ENCODE data around the gene KRT76. TPM values are rescaled to one million over a fixed set of nuclear protein-coding genes. Genes with fewer than 3 reads are reported as not detected.
"Not testable (repeated sequence)": the region's sequence is repeated elsewhere in the genome, so short reads cannot be mapped to it uniquely, and the experiment has no call there.

The KRT76 gene
- total RNA-seq, 1 experiment from 2014 or later: not detected

GRCh38 chr12:52798671-52799504 lies 21.7 kb upstream of the KRT76 start:
- peak; percentile 35 for DNase-seq (ENCODE audit: low read depth)

- peak; percentile 37 for DNase-seq (ENCODE audit: low read depth)
Measured at GRCh38 chr12:52798003-52798670, 21.0 kb upstream of the KRT76 start.

DNA sequence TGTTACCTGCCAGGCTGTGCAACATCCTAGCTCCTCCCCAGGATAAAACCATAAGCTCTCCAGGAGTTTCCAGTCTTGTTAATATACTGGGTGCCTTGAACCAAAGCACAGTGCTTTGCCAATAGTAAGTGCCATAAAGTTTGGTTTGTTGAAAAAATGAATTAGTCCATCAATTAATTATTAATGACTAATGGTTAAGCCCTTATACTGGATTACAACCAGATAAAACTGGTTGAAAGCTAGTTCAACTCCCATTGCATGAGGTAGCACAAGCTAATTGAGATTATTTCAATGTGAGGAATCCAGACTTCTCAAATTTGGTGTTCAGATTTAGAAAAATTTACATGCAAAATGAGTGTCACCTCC lies 20.4 kb upstream of the KRT76 start:
- no peak for DNase-seq (ENCODE audit: low read depth)

DNA sequence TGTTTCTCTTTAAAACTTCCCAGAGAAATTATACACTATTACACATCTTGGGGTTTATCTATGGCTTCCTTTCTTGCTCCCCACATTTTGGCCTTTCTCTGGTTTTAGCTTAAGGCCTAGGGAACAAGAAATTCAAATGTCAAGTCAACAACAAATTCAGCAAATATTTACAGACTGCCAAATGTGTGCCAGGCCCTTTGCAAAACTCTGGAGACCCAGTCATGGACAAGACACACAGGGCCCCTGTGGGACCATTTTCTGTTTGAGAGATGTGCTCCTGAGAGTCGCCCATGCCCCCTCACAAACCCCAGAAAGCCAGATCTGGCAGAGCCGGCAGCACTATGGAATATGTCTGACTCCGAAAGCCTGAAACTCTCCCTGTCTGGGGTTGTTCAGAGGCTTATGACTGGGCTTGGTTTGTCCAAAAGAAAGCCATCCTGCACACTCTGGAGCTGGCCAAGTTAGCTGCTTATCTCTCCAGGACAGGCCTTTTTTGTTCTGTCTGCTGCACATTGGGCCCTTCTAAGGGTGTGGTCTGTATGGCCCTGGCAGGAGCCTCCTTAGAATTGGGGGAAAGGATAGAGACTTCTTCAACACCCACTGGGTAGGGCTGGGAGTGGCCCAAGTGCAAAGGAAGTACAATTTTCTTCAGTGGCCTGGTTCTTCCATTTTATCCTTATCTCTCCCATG lies 19.8 kb upstream of the KRT76 start:
- DNase-seq (ENCODE audit: low read depth): no peak

DNA sequence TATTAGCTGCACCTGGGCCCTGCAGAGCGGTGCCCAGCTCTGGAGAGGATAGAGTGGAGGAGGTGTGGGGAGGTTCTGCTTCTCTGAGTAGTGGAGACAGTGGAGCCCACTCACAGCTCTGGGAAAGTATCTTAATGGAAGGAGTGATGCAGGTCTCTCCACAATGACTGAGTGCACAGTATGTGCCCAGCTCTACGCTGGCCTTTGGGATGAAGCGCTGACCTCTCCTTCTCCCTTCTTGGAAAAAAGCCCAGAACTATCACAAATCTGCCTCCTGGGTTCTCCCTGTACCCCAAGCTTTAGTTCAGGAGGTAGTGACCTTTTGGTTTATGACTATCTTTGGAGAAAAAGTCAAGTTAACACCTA lies 19.3 kb upstream of the KRT76 start:
- no peak for DNase-seq (ENCODE audit: low read depth)

DNA sequence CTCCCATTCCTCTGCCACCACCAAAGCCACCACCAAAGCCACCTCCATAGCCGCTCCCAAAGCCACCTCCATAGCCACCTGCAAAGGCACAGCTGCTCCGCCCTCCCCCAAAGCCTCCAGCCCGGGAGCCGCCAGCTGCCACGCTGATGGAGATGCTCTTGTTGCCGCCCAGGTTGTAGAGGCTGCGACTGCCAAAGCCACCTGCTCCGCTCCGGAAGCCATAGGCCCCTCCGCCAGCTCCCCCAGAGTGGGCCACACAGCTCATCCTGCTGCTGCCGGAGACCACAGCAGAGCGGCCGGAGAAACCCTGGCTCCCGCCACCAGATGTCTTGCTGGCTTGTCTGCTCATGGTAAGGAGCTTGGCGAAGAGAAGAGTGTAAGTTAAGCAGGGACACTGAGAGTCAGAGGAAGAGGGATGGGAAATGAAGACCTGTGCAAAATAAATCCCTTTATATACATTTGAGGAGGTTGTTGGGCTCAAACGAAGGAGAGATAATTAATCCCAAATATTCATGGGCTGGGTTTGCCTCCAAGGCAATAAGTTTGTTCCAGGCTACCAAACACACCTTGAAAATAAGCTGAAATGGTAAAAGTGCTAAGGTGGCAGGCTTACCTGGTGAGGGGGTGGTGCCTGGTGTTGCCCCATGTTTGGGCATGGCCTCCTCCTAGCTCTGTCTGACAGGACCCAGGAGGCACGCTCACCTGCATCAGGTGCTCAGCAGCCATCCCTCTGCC lies 18.7 kb upstream of the KRT76 start, which contains the start of gene KRT3:
Gene KRT3 (minus strand): TSS at position 424 of the 735 bp plus-strand sequence. CDS start 75 bp downstream, at position 349.
- no peak for DNase-seq (ENCODE audit: low read depth)

DNA sequence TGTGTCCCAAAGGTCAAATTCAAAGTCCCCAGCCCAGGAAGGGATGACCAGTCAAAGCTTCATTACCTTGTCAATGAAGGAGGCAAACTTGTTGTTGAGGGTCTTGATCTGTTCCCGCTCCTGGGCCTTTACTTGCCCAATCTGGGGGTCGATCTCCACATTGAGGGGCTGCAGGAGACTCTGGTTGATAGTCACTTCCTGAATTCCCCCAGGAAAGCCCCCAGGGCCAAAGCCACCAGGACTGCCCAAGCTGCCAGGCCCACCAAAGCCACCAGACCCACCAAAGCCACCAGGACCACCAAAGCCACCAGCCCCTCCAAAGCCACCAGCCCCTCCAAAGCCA lies 18.2 kb upstream of the KRT76 start:
- DNase-seq (ENCODE audit: low read depth): not testable (repeated sequence)

DNA sequence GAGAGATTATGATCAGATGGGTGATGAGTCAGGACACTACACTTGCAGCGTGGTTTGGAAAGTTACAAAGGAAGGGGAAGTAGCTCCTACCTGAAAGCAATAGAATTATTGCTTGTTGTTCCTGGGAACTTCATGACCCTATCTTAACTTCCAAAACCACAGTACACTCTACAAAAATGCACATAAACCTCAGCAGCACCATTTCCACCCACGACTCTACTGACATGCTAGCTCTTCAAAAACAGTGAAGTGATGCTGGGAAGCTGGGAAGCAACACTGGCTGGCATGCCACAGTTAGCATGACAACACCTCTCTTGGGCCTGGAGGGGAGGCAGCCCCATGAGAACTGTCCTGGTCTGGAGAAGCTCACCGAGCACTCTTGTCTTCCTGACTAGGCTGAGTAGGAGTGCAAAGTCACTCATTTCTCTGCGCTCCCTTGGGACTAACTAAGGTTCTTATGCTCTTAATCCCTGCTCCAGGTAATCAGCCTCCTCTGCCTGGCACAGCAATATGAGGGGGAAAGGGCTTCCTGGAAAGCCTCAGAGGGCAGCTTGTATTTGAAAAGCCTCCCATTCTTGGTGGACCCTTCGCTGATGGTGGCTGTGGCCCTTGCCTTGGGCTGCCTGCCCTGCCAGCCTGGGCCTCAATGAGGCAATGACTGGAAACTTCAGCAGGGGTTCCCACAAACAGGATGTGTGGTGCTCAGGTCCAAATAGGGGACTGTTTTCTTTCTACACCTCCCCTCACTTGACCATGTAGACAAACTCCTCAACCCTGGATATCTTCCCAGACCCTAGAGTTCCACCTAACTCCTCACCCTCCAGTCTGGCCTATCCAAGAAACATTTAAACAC lies 17.6 kb upstream of the KRT76 start:
- DNase-seq (ENCODE audit: low read depth): peak; percentile 17

- DNase-seq (ENCODE audit: low read depth): no peak
Measured at GRCh38 chr12:52792185-52793029, 15.3 kb upstream of the KRT76 start.

GRCh38 chr12:52791271-52792184 lies 14.4 kb upstream of the KRT76 start:
- no peak for DNase-seq (ENCODE audit: low read depth)

GRCh38 chr12:52790427-52791270 lies 13.5 kb upstream of the KRT76 start:
- DNase-seq (ENCODE audit: low read depth): no peak

- DNase-seq (ENCODE audit: low read depth): no peak
Measured at GRCh38 chr12:52789637-52790426, 12.7 kb upstream of the KRT76 start.

DNA sequence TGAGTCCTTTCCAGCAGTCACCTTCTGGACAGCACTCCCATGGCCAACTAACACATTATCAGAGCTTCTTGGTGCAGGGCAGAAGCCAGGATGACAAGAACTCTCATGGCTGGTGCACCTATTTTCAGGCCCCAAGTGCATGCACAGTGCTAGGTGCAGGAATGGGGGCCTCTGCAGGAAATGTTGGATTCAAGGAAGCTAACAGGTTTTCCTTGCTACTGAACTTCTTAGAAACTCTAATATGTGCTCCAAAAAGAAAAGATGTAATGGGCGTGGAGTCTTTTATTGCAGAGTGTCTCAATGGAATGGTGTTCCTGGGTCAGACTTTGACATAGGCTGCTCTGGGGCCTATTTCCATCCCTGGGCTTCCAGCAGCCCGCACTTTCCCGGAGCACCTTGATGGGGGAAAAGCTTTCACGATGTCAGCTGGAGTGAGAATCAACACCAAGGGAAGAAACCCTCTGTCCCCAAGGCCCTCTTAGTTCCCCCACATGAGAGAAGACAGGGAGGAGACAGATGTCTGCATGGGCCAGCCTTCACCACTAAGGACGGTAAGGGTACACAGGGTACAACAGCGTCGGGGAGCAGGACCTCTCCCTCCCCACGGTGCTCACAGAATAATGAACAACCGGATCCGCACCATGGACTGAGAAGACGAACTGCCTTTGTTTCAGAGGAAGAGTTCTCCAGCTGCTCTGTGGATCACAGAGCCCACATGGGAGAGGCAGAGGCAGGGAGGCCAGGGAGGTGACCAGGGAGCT lies 11.9 kb upstream of the KRT76 start:
- no peak for DNase-seq (ENCODE audit: low read depth)

DNA sequence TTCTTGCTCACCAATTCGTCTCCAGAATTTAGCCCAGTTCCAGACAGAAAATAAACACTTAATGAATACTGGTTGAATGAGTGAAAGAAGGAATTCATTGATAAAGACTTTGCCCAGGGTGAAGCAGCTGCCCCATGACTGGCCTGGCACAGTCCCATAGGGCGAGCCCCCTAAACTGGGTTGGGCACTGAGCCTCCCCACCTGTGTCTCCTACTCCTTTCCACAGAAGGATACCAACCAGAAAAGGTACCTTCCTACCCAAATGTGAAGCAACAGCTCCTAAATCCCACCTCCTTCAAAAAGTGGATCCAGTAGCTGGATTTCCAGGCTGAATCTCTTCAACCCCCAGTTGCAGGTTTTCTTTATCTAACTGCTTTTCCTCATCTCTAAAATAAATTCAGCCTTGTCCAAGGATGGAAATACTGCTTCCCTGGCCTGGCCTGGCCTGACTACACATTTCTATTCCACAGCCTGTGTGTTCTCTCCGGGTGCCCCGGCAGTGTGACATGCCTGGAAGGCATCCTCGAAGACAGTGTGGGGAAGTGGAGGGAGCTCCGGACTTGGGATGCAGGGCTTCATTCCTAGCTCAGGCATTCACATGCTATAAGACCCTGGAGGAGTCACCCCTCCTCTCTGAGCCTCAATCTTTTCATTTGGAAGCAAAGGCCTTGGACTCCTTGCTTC lies 11.2 kb upstream of the KRT76 start:
- DNase-seq (ENCODE audit: low read depth): no peak
